Cardiac septum (tissue), 1 donor: ENCODE data around the gene MYBPC3. TPM values are rescaled to one million over a fixed set of nuclear protein-coding genes. Genes with fewer than 3 reads are reported as not detected.

Experiments
- DNase-seq: peaks from one replicate; pipeline ENCODE4 v3.0.0-alpha.2; 2020; ENCODE audit warnings: low spot score
- intact Hi-C: fragments of 100-400 bp; cut with DNase I; formaldehyde crosslinking; loops from one replicate; pipeline ENCODE4 v1.14.0; 2022
- total RNA-seq: library from RNA; stranded (reverse); fragmentation: NEBNext Ultra II Directional; extraction: Animal tissue kit (Norgen Biotek cat#: 25700); gene quantifications from one replicate; pipeline ENCODE4 v1.2.1, GENCODE V29; 2021
- donor health status: DM: no; HTN: no; CAD: no.

MYBPC3 gene
- total RNA-seq, 1 donor from 2014 or later = 1,860 TPM

GRCh38 chr11:47388697-47389576, 36.4 kb upstream of the MYBPC3 start:
- peak; percentile 90 for DNase-seq
- intact Hi-C loops = no loop called here

- intact Hi-C loops = no loop called here
- DNase-seq = no peak
Observed at GRCh38 chr11:47387944-47388696, 35.6 kb upstream of the MYBPC3 start.

GRCh38 chr11:47384498-47384897, 32.0 kb upstream of the MYBPC3 start:
- DNase-seq = no peak
- intact Hi-C loops = no loop called here

- intact Hi-C loops = no loop called here
- DNase-seq = no peak
Observed at GRCh38 chr11:47383071-47383470, 30.6 kb upstream of the MYBPC3 start.

GRCh38 chr11:47380078-47380477, 27.6 kb upstream of the MYBPC3 start:
- intact Hi-C loops = no loop called here

GRCh38 chr11:47379317-47379716, 26.8 kb upstream of the MYBPC3 start:
- intact Hi-C loops = loop anchor here (10.0 kb wide), 1 partner anchor 465 kb away; the partner anchor contains the start of gene NUP160
- DNase-seq = no peak

More at GRCh38 chr11:47380078-47380477, 27.6 kb upstream of the MYBPC3 start:
- no peak for DNase-seq

GRCh38 chr11:47378836-47379170, 26.3 kb upstream of the MYBPC3 start:
- DNase-seq = no peak
- intact Hi-C loops = loop anchor here (10.0 kb wide), 1 partner anchor 466 kb away; the partner anchor contains the start of gene NUP160

GRCh38 chr11:47378010-47378835, 25.7 kb upstream of the MYBPC3 start, which contains the start of gene SPI1:
SPI1 (minus strand) TSS chr11:47378547; CDS start chr11:47378353, 194 bp downstream.
- DNase-seq = peak; percentile 93
- intact Hi-C loops = loop anchor here (10.0 kb wide), 1 partner anchor 467 kb away; the partner anchor contains the start of gene NUP160

GRCh38 chr11:47377571-47378009, 25.1 kb upstream of the MYBPC3 start:
- intact Hi-C loops = loop anchor here (10.0 kb wide), 1 partner anchor 467 kb away; the partner anchor contains the start of gene NUP160

GRCh38 chr11:47376525-47377371, 24.2 kb upstream of the MYBPC3 start:
- intact Hi-C loops = loop anchor here (10.0 kb wide), 1 partner anchor 468 kb away; the partner anchor contains the start of gene NUP160

More at GRCh38 chr11:47377571-47378009, 25.1 kb upstream of the MYBPC3 start:
- DNase-seq = no peak

GRCh38 chr11:47376107-47376524, 23.6 kb upstream of the MYBPC3 start:
- no peak for DNase-seq
- intact Hi-C loops = loop anchor here (10.0 kb wide), 1 partner anchor 469 kb away; the partner anchor contains the start of gene NUP160

More at GRCh38 chr11:47376525-47377371, 24.2 kb upstream of the MYBPC3 start:
- peak; percentile 92 for DNase-seq

GRCh38 chr11:47375546-47376085, 23.1 kb upstream of the MYBPC3 start:
- intact Hi-C loops = loop anchor here (2.0 to 10.0 kb wide), 4 partner anchors 25 to 469 kb away; partner anchors contain the start of genes NUP160 and SLC39A13
- no peak for DNase-seq

- DNase-seq = no peak
- intact Hi-C loops = loop anchor here (2.0 to 10.0 kb wide), 4 partner anchors 26 to 470 kb away; partner anchors contain the start of genes NUP160 and SLC39A13
Observed at GRCh38 chr11:47375020-47375419, 22.5 kb upstream of the MYBPC3 start.

- DNase-seq = no peak
- intact Hi-C loops = loop anchor here (2.0 to 10.0 kb wide), 4 partner anchors 26 to 470 kb away; partner anchors contain the start of genes NUP160 and SLC39A13
Observed at GRCh38 chr11:47374720-47375019, 22.2 kb upstream of the MYBPC3 start.

- intact Hi-C loops = loop anchor here (2.0 to 10.0 kb wide), 4 partner anchors 27 to 471 kb away; partner anchors contain the start of genes NUP160 and SLC39A13
- peak; percentile 91 for DNase-seq
Observed at GRCh38 chr11:47373876-47374719, 21.6 kb upstream of the MYBPC3 start.

GRCh38 chr11:47372422-47372821, 19.9 kb upstream of the MYBPC3 start:
- no peak for DNase-seq
- intact Hi-C loops = loop anchor here (10.0 kb wide), 1 partner anchor 472 kb away; the partner anchor contains the start of gene NUP160

- intact Hi-C loops = loop anchor here (10.0 kb wide), 1 partner anchor 475 kb away; the partner anchor contains the start of gene NUP160
- no peak for DNase-seq
Observed at GRCh38 chr11:47369676-47370075, 17.2 kb upstream of the MYBPC3 start.
